ENCODE data around the gene SYNE3. TPM values are rescaled to one million over a fixed set of nuclear protein-coding genes. Genes with fewer than 3 reads are reported as not detected.

SYNE3 gene
- total RNA-seq, 1 experiment from 2014 or later: 1.9 TPM

DNA sequence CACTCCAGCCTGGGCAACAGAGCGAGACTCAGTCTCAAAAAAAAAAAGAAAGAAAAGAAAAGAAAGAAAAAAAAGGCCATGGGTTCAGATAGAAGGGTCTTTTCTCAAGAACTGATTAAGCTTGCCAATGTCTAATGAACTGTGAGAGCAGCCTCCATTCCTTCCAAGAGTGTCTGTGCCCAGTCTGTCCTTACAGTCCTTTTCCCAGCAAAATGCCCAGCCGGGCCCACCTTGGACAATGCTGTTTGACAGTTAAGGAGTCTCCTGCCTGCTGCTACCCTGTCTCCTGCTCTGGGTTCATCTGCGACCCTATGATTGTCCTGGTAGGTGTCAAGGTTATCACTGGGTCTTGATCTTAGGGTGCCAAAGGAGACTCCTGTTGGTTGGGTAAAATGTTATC is 21.4 kb downstream of the SYNE3 start:
- CTCF ChIA-PET: no interaction called here
- Histone ChIP-seq H3K36me3 (ENCODE audit: low read depth) (no peaks in the 10 kb centered on the region), H3K79me2 (ENCODE audit: low read depth) (no peaks in the 10 kb centered on the region), H3K4me1 (replicated peaks; ENCODE audit: insufficient read depth) (0 out of 2 replicates have a peak, but pooled peaks cover 4% of the 10 kb centered on the region), H3K27ac (no peak overlapping the region), H3K9me2 (ENCODE audit: insufficient read depth) (no peaks in the 10 kb centered on the region), H3K27me3 (ENCODE audit: insufficient read depth, low read depth) (no peaks in the 10 kb centered on the region), H2AFZ (no peak overlapping the region), H3K4me3 (no peak overlapping the region), H3F3A (ENCODE audit: insufficient read depth, low read depth) (no peaks in the 10 kb centered on the region), H3K4me2 (no peak overlapping the region), H4K20me1 (ENCODE audit: insufficient read depth) (no peaks in the 10 kb centered on the region), H3K9me3 (ENCODE audit: insufficient read depth, low read depth) (no peaks in the 10 kb centered on the region)
- intact Hi-C loops (cut with micrococcal nuclease; ENCODE audit: unreplicated experiment): no loop called here
- DNase-seq: no peak
- BruUV-seq (replicated peaks): no TSS peak
- POLR2A ChIA-PET (ENCODE audit: unreplicated experiment): no interaction called here
- no peak for TF ChIP-seq EZH2 (IDR thresholded peaks at IDR 0.05; ENCODE audit: low read depth)
- TF ChIP-seq, protein P1, sequence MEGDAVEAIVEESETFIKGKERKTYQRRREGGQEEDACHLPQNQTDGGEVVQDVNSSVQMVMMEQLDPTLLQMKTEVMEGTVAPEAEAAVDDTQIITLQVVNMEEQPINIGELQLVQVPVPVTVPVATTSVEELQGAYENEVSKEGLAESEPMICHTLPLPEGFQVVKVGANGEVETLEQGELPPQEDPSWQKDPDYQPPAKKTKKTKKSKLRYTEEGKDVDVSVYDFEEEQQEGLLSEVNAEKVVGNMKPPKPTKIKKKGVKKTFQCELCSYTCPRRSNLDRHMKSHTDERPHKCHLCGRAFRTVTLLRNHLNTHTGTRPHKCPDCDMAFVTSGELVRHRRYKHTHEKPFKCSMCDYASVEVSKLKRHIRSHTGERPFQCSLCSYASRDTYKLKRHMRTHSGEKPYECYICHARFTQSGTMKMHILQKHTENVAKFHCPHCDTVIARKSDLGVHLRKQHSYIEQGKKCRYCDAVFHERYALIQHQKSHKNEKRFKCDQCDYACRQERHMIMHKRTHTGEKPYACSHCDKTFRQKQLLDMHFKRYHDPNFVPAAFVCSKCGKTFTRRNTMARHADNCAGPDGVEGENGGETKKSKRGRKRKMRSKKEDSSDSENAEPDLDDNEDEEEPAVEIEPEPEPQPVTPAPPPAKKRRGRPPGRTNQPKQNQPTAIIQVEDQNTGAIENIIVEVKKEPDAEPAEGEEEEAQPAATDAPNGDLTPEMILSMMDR (conservative IDR thresholded peaks at IDR 0.05): no peak

DNA sequence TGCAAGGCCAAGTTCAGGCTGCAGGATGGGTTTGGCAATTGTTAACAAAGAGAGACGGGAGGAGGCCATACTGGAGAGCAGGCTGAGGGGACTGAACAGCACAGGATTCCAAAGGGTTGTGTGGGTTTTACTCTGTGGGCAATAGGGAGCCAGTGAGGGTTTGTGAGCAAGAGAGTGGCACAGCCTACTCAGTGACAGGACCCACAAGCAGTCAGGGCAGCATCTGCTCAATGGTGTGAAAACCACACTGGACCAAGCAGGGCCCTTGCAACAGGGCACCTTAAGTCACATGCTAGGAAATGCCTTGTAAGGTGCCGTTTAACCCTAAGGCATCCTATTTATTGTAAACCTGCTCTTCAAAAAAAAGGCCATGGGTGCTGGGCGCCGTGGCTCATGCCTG is 22.0 kb downstream of the SYNE3 start:
- H4K20me1 ChIP-seq (ENCODE audit: insufficient read depth): no peaks in the 10 kb centered on the region
- H3K36me3 ChIP-seq (ENCODE audit: low read depth): no peaks in the 10 kb centered on the region
- no peaks in the 10 kb centered on the region for H3K9me2 ChIP-seq (ENCODE audit: insufficient read depth)
- CTCF ChIA-PET: no interaction called here
- H2AFZ ChIP-seq: no peak overlapping the region
- H3K79me2 ChIP-seq (ENCODE audit: low read depth): no peaks in the 10 kb centered on the region
- H3K27me3 ChIP-seq (ENCODE audit: insufficient read depth, low read depth): no peaks in the 10 kb centered on the region
- no peak for DNase-seq
- intact Hi-C loops (cut with micrococcal nuclease; ENCODE audit: unreplicated experiment): no loop called here
- POLR2A ChIA-PET (ENCODE audit: unreplicated experiment): no interaction called here
- H3K4me2 ChIP-seq: no peak overlapping the region
- no TSS peak for BruUV-seq (replicated peaks)
- no peaks in the 10 kb centered on the region for H3F3A ChIP-seq (ENCODE audit: insufficient read depth, low read depth)
- H3K9me3 ChIP-seq (ENCODE audit: insufficient read depth, low read depth): no peaks in the 10 kb centered on the region
- no peak overlapping the region for H3K4me3 ChIP-seq
- H3K4me1 ChIP-seq (replicated peaks; ENCODE audit: insufficient read depth): 0 out of 2 replicates have a peak, but pooled peaks cover 3% of the 10 kb centered on the region
- no peak overlapping the region for H3K27ac ChIP-seq
- TF ChIP-seq EZH2 (IDR thresholded peaks at IDR 0.05; ENCODE audit: low read depth): no peak
- TF ChIP-seq, protein P1 (conservative IDR thresholded peaks at IDR 0.05): no peak

GRCh38 chr14:95493976-95494375 is 22.5 kb downstream of the SYNE3 start:
- no peak overlapping the region for H3K4me2 ChIP-seq
- H3F3A ChIP-seq (ENCODE audit: insufficient read depth, low read depth): no peaks in the 10 kb centered on the region
- no peaks in the 10 kb centered on the region for H3K9me3 ChIP-seq (ENCODE audit: insufficient read depth, low read depth)
- H3K9me2 ChIP-seq (ENCODE audit: insufficient read depth): no peaks in the 10 kb centered on the region
- no peak overlapping the region for H3K4me3 ChIP-seq
- TF ChIP-seq, protein P1 (conservative IDR thresholded peaks at IDR 0.05): no peak
- H3K4me1 ChIP-seq (replicated peaks; ENCODE audit: insufficient read depth): no peaks in the 10 kb centered on the region
- H3K36me3 ChIP-seq (ENCODE audit: low read depth): no peaks in the 10 kb centered on the region
- DNase-seq: no peak
- intact Hi-C loops (cut with micrococcal nuclease; ENCODE audit: unreplicated experiment): no loop called here
- ChIA-PET CTCF (no interaction called here), POLR2A (ENCODE audit: unreplicated experiment) (no interaction called here)
- H4K20me1 ChIP-seq (ENCODE audit: insufficient read depth): no peaks in the 10 kb centered on the region
- no TSS peak for BruUV-seq (replicated peaks)
- no peaks in the 10 kb centered on the region for H3K79me2 ChIP-seq (ENCODE audit: low read depth)
- no peak overlapping the region for H2AFZ ChIP-seq
- no peak overlapping the region for H3K27ac ChIP-seq
- no peaks in the 10 kb centered on the region for H3K27me3 ChIP-seq (ENCODE audit: insufficient read depth, low read depth)
